HUES48 (cell line): ENCODE data around the gene NOP10.
A peak's percentile ranks its signal among the peaks of the same experiment; 100 is the strongest.

Source experiments
- H3K27ac ChIP-seq: one replicate; pipeline ENCODE4 v1.7.0; 2013; ENCODE audit warnings: low read depth, low read length, inconsistent platforms
- H3K27me3 ChIP-seq: 2 replicates; pipeline ENCODE4 v1.6.1; 2013; ENCODE audit warnings: mild to moderate bottlenecking, low read length; ENCODE audit not compliant: control insufficient read depth, insufficient read depth
- H3K36me3 ChIP-seq: 2 replicates; pipeline ENCODE4 v1.6.1; 2013; ENCODE audit warnings: low read length; ENCODE audit not compliant: control insufficient read depth, insufficient read depth
- H3K4me1 ChIP-seq: 2 replicates; pipeline ENCODE4 v1.6.1; 2013; ENCODE audit warnings: mild to moderate bottlenecking, low read length; ENCODE audit not compliant: control insufficient read depth, insufficient read depth
- H3K4me3 ChIP-seq: 2 replicates; pipeline ENCODE4 v1.5.1; 2013; ENCODE audit warnings: mild to moderate bottlenecking, low read depth, low read length
- H3K9ac ChIP-seq: 2 replicates; pipeline ENCODE4 v1.6.1; 2013; ENCODE audit warnings: mild to moderate bottlenecking, low read depth, low read length, moderate library complexity
- H3K9me3 ChIP-seq: 2 replicates; pipeline ENCODE4 v1.6.1; 2013; ENCODE audit warnings: low read length; ENCODE audit not compliant: control insufficient read depth, insufficient read depth

Gene NOP10

GRCh38 chr15:34339946-34340345 is 3.0 kb downstream of the NOP10 start:
- Histone ChIP-seq H3K9ac (no peak overlapping the region), H3K27ac (no peak overlapping the region), H3K4me3 (no peak overlapping the region), H3K27me3 (no peaks in the 10 kb centered on the region), H3K4me1 (0 out of 2 replicates have a peak, but pooled peaks cover 5% of the 10 kb centered on the region), H3K36me3 (peaks cover 30% of the 10 kb centered on the region), H3K9me3 (no peaks in the 10 kb centered on the region)

GRCh38 chr15:34338347-34338746 is 4.6 kb downstream of the NOP10 start:
- Histone ChIP-seq H3K9me3 (no peaks in the 10 kb centered on the region), H3K9ac (no peak overlapping the region), H3K4me1 (0 out of 2 replicates have a peak, but pooled peaks cover 2% of the 10 kb centered on the region), H3K4me3 (peak overlapping the region; percentile 89), H3K27ac (peak overlapping the region; percentile 96), H3K36me3 (peaks cover 30% of the 10 kb centered on the region), H3K27me3 (no peaks in the 10 kb centered on the region)

GRCh38 chr15:34337557-34338306 is 5.2 kb downstream of the NOP10 start, which contains the start of gene SLC12A6:
Gene SLC12A6, minus strand, starts transcription at chr15:34337781. Its CDS starts 1,101 bp downstream, at chr15:34336680.
- H3K4me1 ChIP-seq, result no peaks in the 10 kb centered on the region

GRCh38 chr15:34336991-34337556 is 5.9 kb downstream of the NOP10 start:
- Histone ChIP-seq H3K36me3 (peaks cover 30% of the 10 kb centered on the region), H3K4me3 (peak overlapping the region; percentile 89), H3K27me3 (no peaks in the 10 kb centered on the region), H3K9ac (0 out of 2 replicates have a peak overlapping the region, but pooled peaks have one; percentile 84), H3K9me3 (no peaks in the 10 kb centered on the region), H3K4me1 (no peaks in the 10 kb centered on the region), H3K27ac (peak overlapping the region; percentile 96)

More at GRCh38 chr15:34337557-34338306, 5.2 kb downstream of the NOP10 start, which contains the start of gene SLC12A6:
- peak within 1 kb of the TSS; percentile 84; the same call in 1 of the 2 replicates for H3K9ac ChIP-seq
- H3K9me3 ChIP-seq, result no peaks in the 10 kb centered on the region
- peaks cover 30% of the 10 kb centered on the region for H3K36me3 ChIP-seq
- no peaks in the 10 kb centered on the region for H3K27me3 ChIP-seq
- H3K27ac ChIP-seq, result peak within 1 kb of the TSS; percentile 96
- H3K4me3 ChIP-seq, result peak within 1 kb of the TSS; percentile 89

- Histone ChIP-seq H3K9me3 (no peaks in the 10 kb centered on the region), H3K27me3 (no peaks in the 10 kb centered on the region), H3K4me1 (no peaks in the 10 kb centered on the region), H3K4me3 (peak overlapping the region; percentile 89), H3K36me3 (peaks cover 25% of the 10 kb centered on the region), H3K9ac (no peak overlapping the region), H3K27ac (no peak overlapping the region)
These were observed 6.5 kb downstream of the NOP10 start for GRCh38 chr15:34336231-34336990.

GRCh38 chr15:34335176-34336032 is 7.5 kb downstream of the NOP10 start:
- Histone ChIP-seq H3K9ac (no peak overlapping the region), H3K4me1 (no peaks in the 10 kb centered on the region), H3K36me3 (peaks cover 17% of the 10 kb centered on the region), H3K9me3 (no peaks in the 10 kb centered on the region), H3K4me3 (no peak overlapping the region), H3K27ac (no peak overlapping the region), H3K27me3 (no peaks in the 10 kb centered on the region)

GRCh38 chr15:34334672-34335071 is 8.3 kb downstream of the NOP10 start:
- no peaks in the 10 kb centered on the region for H3K27me3 ChIP-seq
- H3K4me1 ChIP-seq, result no peaks in the 10 kb centered on the region
- H3K27ac ChIP-seq, result no peak overlapping the region
- peaks cover 9% of the 10 kb centered on the region; the same call in 1 of the 2 replicates for H3K36me3 ChIP-seq
- H3K9ac ChIP-seq, result no peak overlapping the region
- no peak overlapping the region for H3K4me3 ChIP-seq
- H3K9me3 ChIP-seq, result no peaks in the 10 kb centered on the region

- no peaks in the 10 kb centered on the region for H3K4me1 ChIP-seq
- H3K9ac ChIP-seq, result no peak overlapping the region
These were observed 10.3 kb downstream of the NOP10 start for GRCh38 chr15:34332553-34333120.

GRCh38 chr15:34331809-34332208 is 11.1 kb downstream of the NOP10 start:
- Histone ChIP-seq H3K9ac (no peak overlapping the region), H3K4me3 (no peak overlapping the region), H3K36me3 (no peaks in the 10 kb centered on the region), H3K27me3 (no peaks in the 10 kb centered on the region), H3K27ac (no peak overlapping the region), H3K9me3 (no peaks in the 10 kb centered on the region), H3K4me1 (no peaks in the 10 kb centered on the region)

More at GRCh38 chr15:34332553-34333120, 10.3 kb downstream of the NOP10 start:
- H3K27me3 ChIP-seq, result no peaks in the 10 kb centered on the region
- H3K9me3 ChIP-seq, result no peaks in the 10 kb centered on the region
- no peak overlapping the region for H3K27ac ChIP-seq
- no peak overlapping the region for H3K4me3 ChIP-seq
- no peaks in the 10 kb centered on the region for H3K36me3 ChIP-seq

- H3K27me3 ChIP-seq, result no peaks in the 10 kb centered on the region
- no peaks in the 10 kb centered on the region for H3K9me3 ChIP-seq
- no peak overlapping the region for H3K9ac ChIP-seq
- no peaks in the 10 kb centered on the region for H3K36me3 ChIP-seq
- no peak overlapping the region for H3K4me3 ChIP-seq
- H3K27ac ChIP-seq, result no peak overlapping the region
- H3K4me1 ChIP-seq, result no peaks in the 10 kb centered on the region
These were observed 12.7 kb downstream of the NOP10 start for GRCh38 chr15:34330279-34330678.
